ENCODE measurements around the gene CHRNA3. TPM values are rescaled to one million over a fixed set of nuclear protein-coding genes. Genes with fewer than 3 reads are reported as not detected.

Gene CHRNA3
- polyA plus RNA-seq (2012; ENCODE audit: insufficient read depth, insufficient read length, low read depth), result 254 TPM

- Histone ChIP-seq H3K27me3 (no peaks in the 10 kb centered on the region), H3K4me3 (ENCODE audit: low read depth, low read length) (peak within 1 kb of the TSS; percentile 73), H3K9me3 (no peaks in the 10 kb centered on the region), H3K36me3 (peaks cover 67% of the 10 kb centered on the region), H3K4me1 (peaks cover 29% of the 10 kb centered on the region)
- TF ChIP-seq CTCF (IDR thresholded peaks at IDR 0.05; ENCODE audit: low read depth, low read length), result no peak
- DNase-seq, result peak; percentile 71
Measured at GRCh38 chr15:78620527-78621421, at the start of gene CHRNA3. Gene CHRNA3, minus strand, starts transcription at chr15:78620996. Its CDS starts 202 bp downstream, at chr15:78620794.

DNA sequence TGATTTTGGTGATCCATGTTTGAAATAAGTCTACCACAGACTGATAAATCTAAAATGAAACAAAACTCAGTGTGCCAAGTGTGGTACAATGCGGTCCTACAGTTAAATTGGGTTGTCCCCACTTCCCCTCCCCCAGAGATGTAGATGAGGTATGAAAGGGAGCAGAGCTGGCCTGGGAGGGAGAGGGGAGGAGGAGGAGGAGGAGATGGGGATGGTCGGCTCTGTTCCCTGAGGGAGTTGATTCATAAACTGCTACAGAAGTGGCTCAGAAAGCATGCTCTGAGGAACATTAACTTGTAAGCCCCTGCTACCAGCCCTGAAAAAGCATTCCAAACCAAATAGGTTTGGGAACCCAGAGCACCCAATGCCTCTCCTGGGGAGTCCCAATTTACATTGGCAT, 48.2 kb upstream of the CHRNA3 start:
- Histone ChIP-seq H3K27me3 (no peaks in the 10 kb centered on the region), H3K9me3 (no peaks in the 10 kb centered on the region; the same call in 1 of the 2 replicates), H3K4me1 (peaks cover 42% of the 10 kb centered on the region), H3K4me3 (ENCODE audit: low read depth, low read length) (no peak overlapping the region), H3K36me3 (no peaks in the 10 kb centered on the region)
- TF ChIP-seq CTCF (IDR thresholded peaks at IDR 0.05; ENCODE audit: low read depth, low read length), result no peak
- peak; percentile 36 for DNase-seq

DNA sequence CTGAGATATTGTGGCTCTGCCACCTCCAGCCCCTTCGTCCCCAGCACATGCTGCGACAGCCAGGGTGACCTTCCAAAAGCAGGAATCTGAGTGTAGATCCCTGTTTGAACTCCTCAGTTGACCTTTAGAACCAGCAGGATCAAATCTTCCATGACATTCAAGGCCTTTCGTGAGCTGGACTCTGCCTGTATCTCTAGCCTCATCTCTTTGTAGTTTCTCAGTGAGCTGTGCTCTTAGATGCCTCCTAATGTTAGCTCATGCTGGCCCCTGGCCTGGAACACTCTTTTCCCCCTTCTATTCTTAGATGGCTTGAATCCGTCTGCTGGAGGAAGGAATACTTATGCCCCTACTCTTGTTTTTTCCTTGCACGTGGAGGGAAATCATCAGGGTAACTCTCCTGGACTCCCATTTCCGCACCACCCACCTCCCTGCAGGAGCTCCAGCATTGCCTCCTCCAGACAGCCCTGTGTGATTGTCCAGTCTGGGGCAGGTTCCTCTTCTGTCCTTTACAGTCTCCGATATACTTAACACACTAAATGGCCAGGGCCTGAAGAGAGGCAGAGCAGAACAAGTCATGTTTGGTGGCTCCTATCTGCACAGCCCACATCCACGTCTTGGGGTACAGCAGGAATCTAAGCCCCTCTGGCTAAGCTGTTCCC, 46.9 kb upstream of the CHRNA3 start:
- no peaks in the 10 kb centered on the region; the same call in 1 of the 2 replicates for H3K9me3 ChIP-seq
- H3K27me3 ChIP-seq, result no peaks in the 10 kb centered on the region
- peaks cover 35% of the 10 kb centered on the region for H3K4me1 ChIP-seq
- no peak for DNase-seq
- no peak overlapping the region for H3K4me3 ChIP-seq (ENCODE audit: low read depth, low read length)
- no peak for TF ChIP-seq CTCF (IDR thresholded peaks at IDR 0.05; ENCODE audit: low read depth, low read length)
- no peaks in the 10 kb centered on the region for H3K36me3 ChIP-seq

DNA sequence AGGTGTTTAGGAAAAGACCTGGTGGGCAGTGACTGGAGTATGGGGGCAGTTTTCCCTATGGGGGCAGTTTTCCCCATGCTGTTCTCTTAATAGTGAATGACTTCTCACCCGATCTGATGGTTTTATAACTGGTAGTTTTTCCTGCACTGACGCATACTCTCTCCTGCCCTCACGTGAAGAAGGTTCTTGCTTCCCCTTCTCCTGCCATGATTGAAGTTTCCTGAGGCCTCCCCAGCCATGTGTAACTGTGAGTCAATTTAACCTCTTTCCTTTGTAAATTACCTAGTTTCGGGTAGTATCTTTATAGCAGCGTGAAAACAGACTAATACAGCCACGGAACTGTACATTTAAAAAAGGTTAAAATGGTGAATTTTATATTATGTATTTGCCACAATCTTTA, 45.2 kb upstream of the CHRNA3 start:
- Histone ChIP-seq H3K27me3 (no peaks in the 10 kb centered on the region), H3K9me3 (no peaks in the 10 kb centered on the region; the same call in 1 of the 2 replicates), H3K4me3 (ENCODE audit: low read depth, low read length) (no peak overlapping the region), H3K4me1 (peaks cover 27% of the 10 kb centered on the region), H3K36me3 (no peaks in the 10 kb centered on the region)
- TF ChIP-seq CTCF (IDR thresholded peaks at IDR 0.05; ENCODE audit: low read depth, low read length), result no peak
- DNase-seq, result no peak

- no peak for DNase-seq
- Histone ChIP-seq H3K27me3 (no peaks in the 10 kb centered on the region), H3K36me3 (no peaks in the 10 kb centered on the region), H3K4me3 (ENCODE audit: low read depth, low read length) (no peak overlapping the region), H3K4me1 (peaks cover 12% of the 10 kb centered on the region), H3K9me3 (no peaks in the 10 kb centered on the region; the same call in 1 of the 2 replicates)
- TF ChIP-seq CTCF (IDR thresholded peaks at IDR 0.05; ENCODE audit: low read depth, low read length), result no peak
Measured at GRCh38 chr15:78663703-78664102, 42.9 kb upstream of the CHRNA3 start.
